Stimulated activated CD8-positive, alpha-beta memory T cell treated with anti-CD3 and anti-CD28 coated beads, Interleukin-2, amount 100 ng/mL, for 1 hour (primary cell): ENCODE data around the gene TRAPPC2L.

Source experiments
- DNase-seq, 2 donors: peaks; one replicate each; pipeline ENCODE4 v3.0.0-alpha.2; 2020; ENCODE audit warnings: low read depth in 2 of 2

The TRAPPC2L gene

DNA sequence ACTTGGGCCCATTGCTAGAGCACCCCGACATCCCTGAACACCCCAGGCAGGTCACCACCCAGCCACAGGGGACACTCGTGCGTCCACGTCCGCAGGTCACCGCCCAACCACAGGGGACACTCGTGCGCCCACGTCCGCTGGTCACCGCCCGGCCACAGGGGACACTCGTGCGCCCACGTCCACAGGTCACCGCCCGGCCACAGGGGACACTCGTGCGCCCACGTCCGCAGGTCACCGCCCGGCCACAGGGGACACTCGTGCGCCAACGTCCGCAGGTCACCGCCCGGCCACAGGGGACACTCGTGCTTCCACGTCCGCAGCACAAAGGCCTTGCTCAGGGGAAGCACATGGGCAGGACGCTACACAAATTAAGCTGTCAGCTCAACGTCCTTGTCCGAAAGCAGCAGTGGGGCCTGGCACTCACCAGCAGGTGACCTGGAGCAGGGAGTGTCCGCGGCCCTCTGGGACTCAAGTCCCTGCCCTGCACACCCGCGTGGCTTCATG is 17.8 kb upstream of the TRAPPC2L start:
- DNase-seq = no peak

DNA sequence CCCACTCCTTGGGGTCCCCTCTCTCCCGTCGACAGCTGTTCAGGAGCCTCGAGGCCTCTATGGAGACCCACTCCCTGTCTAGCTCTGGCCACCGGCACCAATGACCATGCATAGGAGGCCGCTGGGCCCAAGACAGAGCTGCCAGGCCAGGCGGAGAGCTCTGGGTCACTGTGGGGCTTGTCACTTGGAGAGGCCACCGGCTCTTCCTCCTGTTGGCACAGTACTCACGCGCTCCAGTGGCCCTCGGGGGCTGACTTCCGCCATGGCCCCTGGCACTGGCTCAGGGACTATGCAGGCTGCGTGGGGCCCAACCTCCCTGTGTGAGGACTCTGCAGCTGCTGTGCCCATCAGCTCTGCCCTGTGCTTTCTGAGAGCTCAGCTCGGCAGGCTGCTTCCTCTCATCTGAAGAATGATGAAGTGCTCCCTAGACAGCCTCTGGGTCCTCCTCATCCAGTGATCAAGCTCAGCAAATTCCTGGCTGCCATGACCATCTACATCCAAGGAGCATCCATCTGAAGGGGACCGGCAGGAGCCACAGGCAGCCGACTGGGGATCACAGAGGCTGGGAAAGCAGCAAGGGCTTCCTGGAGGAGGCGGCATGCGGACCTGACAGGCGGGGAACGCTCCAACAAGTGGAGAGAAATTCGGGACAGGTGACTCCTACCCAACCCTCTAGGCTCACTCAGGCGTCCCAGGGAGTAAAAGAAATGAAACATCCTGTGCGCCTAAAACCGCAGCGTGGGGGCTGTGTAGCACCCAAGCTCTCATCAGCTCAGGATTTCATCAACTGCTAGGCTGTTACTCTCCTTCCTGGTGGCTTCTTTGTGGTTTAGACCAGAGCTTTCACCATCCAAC is 17.0 kb upstream of the TRAPPC2L start:
- DNase-seq = no peak

DNA sequence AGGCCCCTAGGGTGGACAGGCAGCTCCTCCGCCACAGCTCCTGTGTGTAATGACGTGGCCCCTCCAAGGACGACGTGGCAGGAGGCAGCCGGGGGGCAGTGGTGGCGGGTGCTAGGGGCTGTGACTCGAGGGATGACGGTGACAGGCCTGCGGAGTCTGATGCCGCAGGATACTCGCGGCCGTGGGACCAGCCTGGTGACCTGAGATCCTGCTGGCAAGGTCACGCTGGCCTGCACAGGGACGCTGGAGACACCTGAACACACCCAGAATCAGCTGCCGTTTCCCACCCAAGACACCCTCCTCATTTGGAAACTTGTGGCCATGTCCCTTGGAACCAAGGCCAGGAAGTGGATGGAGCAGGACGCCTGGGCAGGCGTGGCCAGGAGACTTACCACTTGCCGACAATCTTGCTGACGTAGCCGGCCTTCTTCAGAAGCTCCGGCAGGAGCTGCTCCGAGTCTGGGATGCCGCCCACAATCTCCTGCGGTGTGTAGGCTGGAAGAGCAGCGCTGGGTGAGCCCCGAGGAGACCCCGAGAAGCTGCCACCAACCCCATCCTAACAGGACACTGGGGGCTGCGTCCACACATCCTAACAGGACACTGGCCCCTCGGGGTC is 16.2 kb upstream of the TRAPPC2L start:
- no peak for DNase-seq

DNA sequence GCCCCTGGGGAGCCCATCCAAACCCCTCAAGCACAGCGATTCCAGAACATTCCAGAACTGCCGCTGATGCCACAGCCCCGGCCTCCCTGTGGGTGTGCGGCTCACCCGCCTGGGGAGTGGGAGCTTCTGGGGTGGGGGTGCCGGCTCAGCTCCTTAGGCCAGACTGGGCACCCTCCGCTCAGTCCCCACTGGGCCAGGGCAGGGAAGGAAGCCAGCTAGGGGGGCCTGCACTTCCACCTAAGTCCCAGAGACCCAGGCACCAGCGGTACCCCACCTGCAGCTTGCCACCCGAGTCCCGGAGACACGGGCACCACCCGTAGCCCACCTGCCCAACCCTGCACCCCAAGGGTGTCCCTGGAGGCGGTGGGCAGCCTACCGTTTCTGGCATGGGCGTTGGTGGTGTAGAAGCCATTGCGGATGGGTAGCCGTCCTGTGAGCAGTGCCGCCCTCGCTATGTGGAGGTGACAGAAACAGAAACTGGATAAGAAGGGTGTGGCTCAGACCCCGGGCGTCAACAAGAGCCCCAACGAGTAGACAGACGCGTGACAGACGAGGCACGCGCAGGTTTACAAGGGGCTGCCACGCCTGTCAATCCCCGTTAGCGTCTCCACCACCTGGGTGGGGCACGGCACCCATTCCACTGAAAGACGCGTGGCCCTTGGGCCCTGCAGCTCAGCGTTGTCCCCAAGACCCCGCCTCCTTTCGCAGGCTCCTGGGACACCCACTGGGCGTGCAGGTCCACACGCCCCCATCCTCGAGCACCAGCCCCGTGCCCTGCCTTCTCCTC is 15.2 kb upstream of the TRAPPC2L start:
- DNase-seq = no peak

GRCh38 chr16:88842308-88842756 is 14.6 kb upstream of the TRAPPC2L start:
- no peak for DNase-seq

GRCh38 chr16:88842806-88843205 is 14.1 kb upstream of the TRAPPC2L start:
- no peak for DNase-seq

- no peak for DNase-seq
These were observed 13.7 kb upstream of the TRAPPC2L start for GRCh38 chr16:88843256-88843655.

GRCh38 chr16:88844419-88845036 is 12.4 kb upstream of the TRAPPC2L start:
- DNase-seq = no peak

- no peak for DNase-seq
These were observed 10.8 kb upstream of the TRAPPC2L start for GRCh38 chr16:88846088-88846487.

DNA sequence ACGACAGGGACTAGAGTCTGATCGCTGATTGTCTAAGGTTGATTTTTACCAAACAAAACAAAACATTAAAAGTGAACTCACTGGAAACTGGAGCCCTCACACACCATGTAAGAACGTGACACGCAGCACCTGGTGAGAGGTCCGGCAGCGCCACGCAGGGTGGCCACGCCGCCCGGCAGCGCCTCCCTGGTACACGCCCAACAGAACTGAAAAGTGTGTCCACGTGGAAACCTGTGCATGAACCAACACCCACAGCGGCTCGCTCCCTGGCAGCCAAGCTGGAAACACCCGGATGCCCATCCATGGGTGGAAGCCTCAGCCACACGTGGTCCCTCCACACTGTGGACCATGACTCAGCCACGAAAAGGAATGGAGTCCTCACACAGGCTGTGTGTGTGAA is 9.3 kb upstream of the TRAPPC2L start:
- DNase-seq = no peak

GRCh38 chr16:88848557-88848956 is 8.4 kb upstream of the TRAPPC2L start:
- DNase-seq = no peak

DNA sequence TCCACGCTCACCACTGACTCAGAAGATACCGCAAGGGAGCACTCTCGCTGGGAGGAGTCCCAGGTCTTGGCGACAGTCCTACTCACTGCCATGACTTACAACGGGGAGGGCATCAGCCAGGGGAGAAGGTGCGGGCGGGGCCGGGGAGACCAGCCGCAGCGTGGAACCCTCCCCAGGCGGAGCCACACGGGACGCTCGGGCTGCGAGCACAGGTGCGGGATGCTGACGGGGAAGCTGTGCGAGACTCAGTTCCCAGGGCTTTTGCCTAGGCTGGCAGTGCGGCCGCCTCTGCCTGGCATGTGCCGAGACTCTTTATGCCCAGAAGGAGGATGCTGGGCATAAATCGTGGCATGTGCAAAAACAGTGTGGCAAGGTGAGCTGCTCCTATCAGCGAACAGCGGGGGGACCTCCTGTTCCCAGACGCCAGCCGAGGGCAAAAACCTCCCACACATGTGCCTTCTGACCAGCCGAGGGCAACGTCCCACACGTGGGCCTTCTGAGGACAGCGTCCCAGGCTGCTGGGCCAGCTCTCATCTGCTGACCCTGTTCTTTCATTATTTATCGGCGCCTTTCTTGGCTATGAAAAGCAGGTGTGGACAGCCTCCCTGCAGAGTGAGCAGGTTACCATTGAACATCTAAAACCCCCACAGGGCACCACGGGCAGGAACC is 6.3 kb upstream of the TRAPPC2L start:
- no peak for DNase-seq

GRCh38 chr16:88851616-88852015 is 5.3 kb upstream of the TRAPPC2L start:
- DNase-seq = no peak

GRCh38 chr16:88853325-88853941 is 3.5 kb upstream of the TRAPPC2L start:
- no peak for DNase-seq

DNA sequence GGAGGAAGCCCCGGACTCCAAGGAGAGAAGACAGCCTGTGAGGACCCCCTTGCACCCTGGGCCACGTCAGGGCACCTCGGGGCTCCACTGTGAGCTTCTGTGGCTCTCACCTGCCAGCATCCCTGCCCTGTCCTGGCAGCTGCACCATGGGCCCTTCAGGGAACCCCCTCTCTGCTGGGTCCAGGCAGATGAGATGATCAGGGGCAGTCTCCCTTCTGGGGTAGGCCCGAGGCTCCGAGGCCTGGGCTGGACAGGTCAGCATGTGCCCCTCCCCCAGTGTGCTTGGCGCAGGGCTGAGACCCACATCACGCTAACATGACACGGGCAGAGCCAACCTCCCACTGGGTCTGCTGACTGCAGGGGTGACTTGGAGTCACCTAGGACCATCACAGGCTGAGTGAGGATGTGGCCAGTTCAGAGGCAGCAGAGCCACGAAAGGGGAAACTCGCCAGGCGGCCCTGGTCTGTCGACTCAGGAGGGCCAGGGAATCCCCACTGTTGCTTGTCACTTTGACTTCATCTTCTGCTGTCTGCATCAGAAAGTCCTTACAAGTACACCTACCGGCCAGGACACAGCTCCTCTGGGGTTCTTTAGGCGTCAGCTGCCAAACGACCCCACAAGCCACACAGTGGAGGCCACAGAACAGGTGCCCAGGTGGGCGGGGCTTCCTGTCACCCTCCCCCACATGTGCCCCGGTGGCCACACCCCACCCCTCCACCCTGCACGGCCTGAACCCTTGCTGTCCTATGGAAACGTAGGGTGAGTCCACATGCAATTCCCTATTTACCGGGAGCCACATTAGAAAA is 2.4 kb upstream of the TRAPPC2L start:
- DNase-seq = no peak

- no peak for DNase-seq
These were observed 1.8 kb upstream of the TRAPPC2L start for GRCh38 chr16:88855176-88855575.

GRCh38 chr16:88855736-88856121 is 1.2 kb upstream of the TRAPPC2L start:
- DNase-seq = no peak

- no peak for DNase-seq
These were observed 652 bp upstream of the TRAPPC2L start for GRCh38 chr16:88856122-88856827.

- peak; percentile 38 to 52 for DNase-seq
These were observed 907 bp downstream of the TRAPPC2L start for GRCh38 chr16:88857728-88858339.
